GM10248 (cell line): ENCODE results near the gene ULK4.

Experiments
- CTCF ChIA-PET: fragments of 300-600 bp; sonication (Branson Sonifier 250); formaldehyde crosslinking; extraction: SDS; loops from one replicate; lab custom pipeline; 2021; ENCODE audit warnings: antibody characterized with exemption; lab: Yijun Ruan, JAX
- POLR2A ChIA-PET: fragments of 350-650 bp; sonication (Branson Sonifier 250); formaldehyde crosslinking; extraction: SDS; loops from one replicate; lab custom pipeline; 2020; ENCODE audit warnings: antibody characterized with exemption; lab: Yijun Ruan, JAX
- DNase-seq: peaks from one replicate; pipeline ENCODE4 v3.0.0; 2012; ENCODE audit errors: extremely low spot score
- CTCF ChIP-seq: IDR thresholded peaks from 2 replicates; pipeline ENCODE4 v1.5.1; 2012; ENCODE audit warnings: mild to moderate bottlenecking, low read depth; ENCODE audit errors: extremely low read depth, missing control alignments, control extremely low read depth

The ULK4 gene

GRCh38 chr3:41434781-41435180 is 527.1 kb downstream of the ULK4 start:
- no peak for TF ChIP-seq CTCF
- CTCF ChIA-PET: no interaction called here
- no peak for DNase-seq
- POLR2A ChIA-PET: no interaction called here

GRCh38 chr3:41431386-41431785 is 530.5 kb downstream of the ULK4 start:
- no peak for DNase-seq
- ChIA-PET CTCF (no interaction called here), POLR2A (no interaction called here)
- no peak for TF ChIP-seq CTCF

- ChIA-PET CTCF (interaction anchor here (1.8 kb wide), 1 partner anchor 32 kb away, joined by 4 read pairs; no protein-coding TSS in a partner anchor), POLR2A (no interaction called here)
- no peak for DNase-seq
- no peak for TF ChIP-seq CTCF
Observed at GRCh38 chr3:41430886-41431285, 531.0 kb downstream of the ULK4 start.

GRCh38 chr3:41430391-41430790 is 531.5 kb downstream of the ULK4 start:
- DNase-seq: no peak
- no peak for TF ChIP-seq CTCF
- ChIA-PET CTCF (interaction anchor here (1.0 to 1.8 kb wide), 2 partner anchors 18 to 32 kb away, joined by 4 read pairs; no protein-coding TSS in a partner anchor), POLR2A (no interaction called here)

- no peak for DNase-seq
- ChIA-PET POLR2A (no interaction called here), CTCF (no interaction called here)
- TF ChIP-seq CTCF: no peak
Observed at GRCh38 chr3:41426485-41426884, 535.4 kb downstream of the ULK4 start.

- ChIA-PET CTCF (no interaction called here), POLR2A (interaction anchor here (0.7 kb wide), 1 partner anchor 120 kb away, joined by 10 read pairs; no protein-coding TSS in a partner anchor)
- TF ChIP-seq CTCF: no peak
- DNase-seq: no peak
Observed at GRCh38 chr3:41424543-41425300, 537.2 kb downstream of the ULK4 start.
